IMR-90 (cell line): ENCODE measurements around the gene FBXL14. TPM values are rescaled to one million over a fixed set of nuclear protein-coding genes. Genes with fewer than 3 reads are reported as not detected.

ENCODE experiments used
- ATAC-seq: fragments of 200-7000 bp; cut with Tn5 transposase; 2 replicates; pipeline ENCODE4 v1.9.1; 2020; ENCODE audit warnings: low read depth, mild to moderate bottlenecking, moderate library complexity
- BruUV-seq: library from RNA; stranded (reverse); fragments of 400-500 nt; replicated peaks from 2 replicates; lab custom pipeline; 2021; lab: Mats Ljungman, UMichigan
- CTCF ChIA-PET: fragments of 300-600 bp; formaldehyde crosslinking; extraction: SDS; loops from one replicate; lab custom pipeline; 2021; ENCODE audit warnings: antibody characterized with exemption; lab: Yijun Ruan, JAX
- POLR2A ChIA-PET: fragments of 300-600 bp; sonication (Branson Sonifier 250); formaldehyde crosslinking; loops from one replicate; lab custom pipeline; 2022; ENCODE audit warnings: antibody characterized with exemption; ENCODE audit not compliant: unreplicated experiment; lab: Charles Lee
- DNase-seq: peaks from one replicate; pipeline ENCODE4 v3.0.0; 2013
- H2AFZ ChIP-seq: replicated peaks from 2 replicates; pipeline ENCODE3; 2013; ENCODE audit warnings: low read length, mild to moderate bottlenecking; ENCODE audit not compliant: poor library complexity
- H2AK5ac ChIP-seq: 2 replicates; pipeline ENCODE4 v1.6.1; 2013; ENCODE audit warnings: low read depth, low read length, inconsistent platforms
- H2AK9ac ChIP-seq: replicated peaks from 2 replicates; pipeline ENCODE3; 2013; ENCODE audit warnings: mild to moderate bottlenecking, low read depth, low read length, moderate library complexity; ENCODE audit not compliant: poor library complexity
- H2BK120ac ChIP-seq: 2 replicates; pipeline ENCODE4 v1.6.1; 2013; ENCODE audit warnings: low read depth, low read length, inconsistent platforms
- H2BK15ac ChIP-seq: 3 replicates; pipeline ENCODE4 v1.6.1; 2013; ENCODE audit warnings: low read depth, low read length, inconsistent platforms
- H2BK20ac ChIP-seq: 2 replicates; pipeline ENCODE4 v1.6.1; 2013; ENCODE audit warnings: low read depth, mild to moderate bottlenecking, inconsistent platforms, low read length, moderate library complexity
- H2BK5ac ChIP-seq: 2 replicates; pipeline ENCODE4 v1.6.1; 2013; ENCODE audit warnings: mild to moderate bottlenecking, low read depth, low read length, inconsistent platforms; ENCODE audit not compliant: poor library complexity, severe bottlenecking
- H3K14ac ChIP-seq: replicated peaks from 2 replicates; pipeline ENCODE4 v1.6.1; 2013; ENCODE audit warnings: low read depth, low read length, inconsistent platforms
- H3K18ac ChIP-seq: 2 replicates; pipeline ENCODE4 v1.6.1; 2013; ENCODE audit warnings: low read depth, low read length, control low read depth
- H3K23ac ChIP-seq: 2 replicates; pipeline ENCODE4 v1.6.1; 2013; ENCODE audit warnings: low read depth, low read length, inconsistent platforms
- H3K27ac ChIP-seq: 2 replicates; pipeline ENCODE4 v1.5.1; 2013; ENCODE audit warnings: mild to moderate bottlenecking, control low read depth, low read length; ENCODE audit not compliant: insufficient read depth
- H3K27me3 ChIP-seq: 2 replicates; pipeline ENCODE4 v1.6.1; 2013; ENCODE audit warnings: low read length; ENCODE audit not compliant: control insufficient read depth, insufficient read depth
- H3K36me3 ChIP-seq: 2 replicates; pipeline ENCODE4 v1.6.1; 2013; ENCODE audit warnings: low read length, mixed read lengths; ENCODE audit not compliant: control insufficient read depth, insufficient read depth
- H3K4ac ChIP-seq: 2 replicates; pipeline ENCODE4 v1.6.1; 2013; ENCODE audit warnings: low read depth, low read length, inconsistent platforms
- H3K4me1 ChIP-seq: 2 replicates; pipeline ENCODE4 v1.6.1; 2013; ENCODE audit warnings: low read length, mixed read lengths; ENCODE audit not compliant: control insufficient read depth, insufficient read depth
- H3K4me2 ChIP-seq: 2 replicates; pipeline ENCODE4 v1.6.1; 2013; ENCODE audit warnings: low read depth, mild to moderate bottlenecking, control low read depth, low read length, moderate library complexity
- H3K4me3 ChIP-seq: 2 replicates; pipeline ENCODE4 v1.5.1; 2013; ENCODE audit warnings: low read depth, mild to moderate bottlenecking, control low read depth, low read length, moderate library complexity; ENCODE audit not compliant: insufficient read depth
- H3K56ac ChIP-seq: 2 replicates; pipeline ENCODE4 v1.6.1; 2013; ENCODE audit warnings: low read length, inconsistent platforms; ENCODE audit not compliant: insufficient read depth; ENCODE audit errors: extremely low read depth
- H3K79me1 ChIP-seq, 2 experiments: 2 replicates each; pipeline ENCODE4 v1.6.1; 2013; ENCODE audit warnings: low read length in 2 of 2, inconsistent platforms in 1 of 2, low read depth in 1 of 2
- H3K9ac ChIP-seq: 2 replicates; pipeline ENCODE4 v1.6.1; 2013; ENCODE audit warnings: low read depth, low read length, control low read depth
- H3K9me1 ChIP-seq: 2 replicates; pipeline ENCODE4 v1.6.1; 2013; ENCODE audit warnings: low read length, inconsistent platforms; ENCODE audit not compliant: insufficient read depth
- H3K9me3 ChIP-seq: 2 replicates; pipeline ENCODE4 v1.6.1; 2013; ENCODE audit warnings: low read length; ENCODE audit not compliant: control insufficient read depth, insufficient read depth
- H4K20me1 ChIP-seq: 2 replicates; pipeline ENCODE4 v1.6.1; 2013; ENCODE audit warnings: low read length, inconsistent platforms; ENCODE audit not compliant: insufficient read depth
- H4K5ac ChIP-seq: 2 replicates; pipeline ENCODE4 v1.6.1; 2013; ENCODE audit warnings: mild to moderate bottlenecking, low read depth, low read length, control low read depth
- H4K8ac ChIP-seq, 2 experiments: 2 replicates each; pipeline ENCODE4 v1.6.1; 2013; ENCODE audit warnings: low read depth in 2 of 2, low read length in 2 of 2, control low read depth in 1 of 2, inconsistent platforms in 1 of 2
- H4K91ac ChIP-seq: 2 replicates; pipeline ENCODE4 v1.6.1; 2013; ENCODE audit warnings: low read depth, low read length, inconsistent platforms; ENCODE audit not compliant: insufficient read depth
- BHLHE40 ChIP-seq: fragments of 150-350 bp; IDR thresholded peaks from 2 replicates; pipeline ENCODE4 v1.6.1; 2016; ENCODE audit warnings: mild to moderate bottlenecking, low read depth, low read length
- CEBPB ChIP-seq: IDR thresholded peaks from 2 replicates; pipeline ENCODE4 v1.6.1; 2012; ENCODE audit warnings: low read depth, low read length, improper control_type of control experiment
- CHD1 ChIP-seq: IDR thresholded peaks from 2 replicates; pipeline ENCODE4 v1.6.1; 2012; ENCODE audit warnings: low read depth, low read length, improper control_type of control experiment
- FOS ChIP-seq: fragments of 150-350 bp; IDR thresholded peaks from 2 replicates; pipeline ENCODE4 v1.6.1; 2016; ENCODE audit warnings: low read depth, low read length
- MAFK ChIP-seq: IDR thresholded peaks from 2 replicates; pipeline ENCODE4 v1.6.1; 2012; ENCODE audit warnings: low read depth, low read length, improper control_type of control experiment
- MAZ ChIP-seq: IDR thresholded peaks from 2 replicates; pipeline ENCODE4 v1.6.1; 2012; ENCODE audit warnings: low read depth, mild to moderate bottlenecking, low read length, improper control_type of control experiment, moderate library complexity, borderline replicate concordance
- MXI1 ChIP-seq: IDR thresholded peaks from 2 replicates; pipeline ENCODE4 v1.6.1; 2012; ENCODE audit warnings: low read depth, mild to moderate bottlenecking, low read length, moderate library complexity, borderline replicate concordance
- NFE2L2 ChIP-seq: fragments of 150-350 bp; IDR thresholded peaks from 2 replicates; pipeline ENCODE4 v1.6.1; 2016; ENCODE audit warnings: low read depth, mild to moderate bottlenecking, low read length
- POLR2A ChIP-seq: IDR thresholded peaks from 2 replicates; pipeline ENCODE4 v1.6.1; 2012; ENCODE audit warnings: mild to moderate bottlenecking, low read depth, low read length
- RAD21 ChIP-seq: IDR thresholded peaks from 2 replicates; pipeline ENCODE4 v1.6.1; 2012; ENCODE audit warnings: low read length, improper control_type of control experiment
- RCOR1 ChIP-seq: IDR thresholded peaks from 2 replicates; pipeline ENCODE4 v1.6.1; 2012; ENCODE audit warnings: mild to moderate bottlenecking, low read length, improper control_type of control experiment; ENCODE audit not compliant: insufficient replicate concordance
- RFX5 ChIP-seq: IDR thresholded peaks from 2 replicates; pipeline ENCODE4 v1.8.0; 2012; ENCODE audit warnings: low read depth, mild to moderate bottlenecking, low read length, moderate library complexity
- SMC3 ChIP-seq: fragments of 150-350 bp; IDR thresholded peaks from 2 replicates; pipeline ENCODE4 v1.6.1; 2016; ENCODE audit warnings: low read depth, mild to moderate bottlenecking, antibody characterized with exemption, low read length, moderate library complexity
- WGBS, 2 experiments: methylation state at CpG; one replicate each; pipeline versions ENCODE4 v1.1.5 to v1.1.7; 2013; ENCODE audit warnings: missing lambda C conversion rate in 2 of 2; ENCODE audit not compliant: insufficient read length in 1 of 2; ENCODE audit errors: extremely low coverage in 2 of 2; 5-methylcytosine and 5-hydroxymethylcytosine counted together
- dilution Hi-C: fragments of 300-500 bp; cut with HindIII; formaldehyde crosslinking; loops from one replicate; pipeline ENCODE4 v1.14.3; 2018; ENCODE audit warnings: low sequenced_read_pairs; ENCODE audit not compliant: unreplicated experiment
- in situ Hi-C: fragments of 300-500 bp; cut with MboI; formaldehyde crosslinking; loops from 3 replicates; pipeline ENCODE4 v1.14.3; 2019; ENCODE audit warnings: low sequenced_read_pairs, inconsistent platforms, mixed read lengths
- intact Hi-C: fragments of 100-400 bp; cut with micrococcal nuclease; formaldehyde crosslinking; loops from 2 replicates; pipeline ENCODE4 v1.10.0; 2022
- polyA plus RNA-seq, 3 experiments: library from polyadenylated mRNA; depleted of rRNA; stranded (reverse); fragments of >200 nt; gene quantifications; 2 replicates each; pipeline ENCODE4 v1.2.3, GENCODE V29; 2012; ENCODE audit warnings: low replicate concordance in 1 of 3
- total RNA-seq: library from RNA; depleted of rRNA; stranded (reverse); fragments of >200 nt; gene quantifications from 2 replicates; pipeline ENCODE4 v1.2.3, GENCODE V29; 2012
- TF ChIP-seq, protein P1 (sequence below): conservative IDR thresholded peaks from 2 replicates; pipeline ENCODE4 v1.5.1; 2012; ENCODE audit warnings: mild to moderate bottlenecking, low read depth, low read length, improper control_type of control experiment
- TF ChIP-seq, protein P2 (sequence below): fragments of 150-350 bp; IDR thresholded peaks from 2 replicates; pipeline ENCODE4 v1.6.1; 2016; ENCODE audit warnings: low read depth, mild to moderate bottlenecking, low read length, moderate library complexity, borderline replicate concordance
- TF ChIP-seq, protein P3 (sequence below): fragments of 150-350 bp; IDR thresholded peaks from 2 replicates; pipeline ENCODE4 v1.6.1; 2017; ENCODE audit warnings: mild to moderate bottlenecking, antibody characterized with exemption, low read length, low read depth

The FBXL14 gene
- total and polyA plus RNA-seq, 2 of the 4 experiments (the other 2 are of a cell fraction) = 4.7 to 7.3 TPM

DNA sequence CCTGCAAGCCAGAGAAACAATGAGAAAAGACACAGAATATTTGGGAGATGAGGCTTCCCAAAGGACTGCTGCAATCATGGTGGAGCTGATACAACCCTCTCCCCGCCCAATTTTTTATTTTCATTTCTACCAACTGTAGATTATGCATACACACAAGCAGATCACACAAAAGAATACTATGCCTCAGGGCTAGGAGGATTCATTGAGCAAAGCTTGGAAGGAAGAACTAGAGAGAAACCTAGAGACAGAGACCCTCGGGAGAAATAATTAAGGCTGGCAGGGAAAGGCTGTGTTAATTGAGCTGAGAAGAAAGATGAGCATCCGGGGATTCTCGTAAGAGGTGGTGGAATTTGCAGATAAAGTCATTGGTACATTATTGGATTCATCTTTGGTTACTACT is 24.8 kb upstream of the FBXL14 start:
- intact Hi-C loops (no loop called here), in situ Hi-C loops (no loop called here), dilution Hi-C loops (no loop called here)
- H3K18ac ChIP-seq = no peak overlapping the region
- H2AK9ac ChIP-seq = no peak overlapping the region
- H3K9me3 ChIP-seq = no peaks in the 10 kb centered on the region
- H4K91ac ChIP-seq = no peak overlapping the region
- H3K27me3 ChIP-seq = no peaks in the 10 kb centered on the region
- ATAC-seq (no peak), DNase-seq (no peak)
- H2BK120ac ChIP-seq = no peak overlapping the region
- H2AFZ ChIP-seq = no peak overlapping the region
- 79% methylated on average over 3 of the region's 4 CpGs; no CpG with 5 or more reads in 1 of the 2 experiments for WGBS, 2 experiments
- no peak overlapping the region for H3K9ac ChIP-seq
- CTCF ChIA-PET = interaction anchor here (1.1 kb wide), 1 partner anchor 16 kb away, joined by 3 read pairs; no protein-coding TSS in a partner anchor
- no peak overlapping the region for H3K4me2 ChIP-seq
- H2AK5ac ChIP-seq = no peak overlapping the region
- POLR2A ChIA-PET = no interaction called here
- H3K27ac ChIP-seq = no peak overlapping the region
- peaks cover 35 to 84% of the 10 kb centered on the region in 2 experiments for H3K79me1 ChIP-seq
- no peak overlapping the region for H3K4ac ChIP-seq
- no peak overlapping the region; the same call in 1 of the 2 replicates for H3K14ac ChIP-seq
- no peak overlapping the region for H4K8ac ChIP-seq
- H4K5ac ChIP-seq = no peak overlapping the region
- no peak overlapping the region for H3K4me3 ChIP-seq
- H3K9me1 ChIP-seq = peaks cover 17% of the 10 kb centered on the region; the same call in 1 of the 2 replicates
- peaks cover 6% of the 10 kb centered on the region for H3K4me1 ChIP-seq
- peaks cover 17% of the 10 kb centered on the region; the same call in 1 of the 2 replicates for H4K20me1 ChIP-seq
- H2BK15ac ChIP-seq = no peak overlapping the region
- no peak overlapping the region for H2BK20ac ChIP-seq
- no peak overlapping the region for H2BK5ac ChIP-seq
- TF ChIP-seq CHD1 (no peak), MAZ (no peak), RAD21 (no peak), MAFK (no peak), FOS (no peak), RCOR1 (no peak), BHLHE40 (no peak), CEBPB (no peak), RFX5 (no peak), NFE2L2 (no peak), MXI1 (no peak), POLR2A (no peak), SMC3 (no peak)
- TF ChIP-seq, protein P1, sequence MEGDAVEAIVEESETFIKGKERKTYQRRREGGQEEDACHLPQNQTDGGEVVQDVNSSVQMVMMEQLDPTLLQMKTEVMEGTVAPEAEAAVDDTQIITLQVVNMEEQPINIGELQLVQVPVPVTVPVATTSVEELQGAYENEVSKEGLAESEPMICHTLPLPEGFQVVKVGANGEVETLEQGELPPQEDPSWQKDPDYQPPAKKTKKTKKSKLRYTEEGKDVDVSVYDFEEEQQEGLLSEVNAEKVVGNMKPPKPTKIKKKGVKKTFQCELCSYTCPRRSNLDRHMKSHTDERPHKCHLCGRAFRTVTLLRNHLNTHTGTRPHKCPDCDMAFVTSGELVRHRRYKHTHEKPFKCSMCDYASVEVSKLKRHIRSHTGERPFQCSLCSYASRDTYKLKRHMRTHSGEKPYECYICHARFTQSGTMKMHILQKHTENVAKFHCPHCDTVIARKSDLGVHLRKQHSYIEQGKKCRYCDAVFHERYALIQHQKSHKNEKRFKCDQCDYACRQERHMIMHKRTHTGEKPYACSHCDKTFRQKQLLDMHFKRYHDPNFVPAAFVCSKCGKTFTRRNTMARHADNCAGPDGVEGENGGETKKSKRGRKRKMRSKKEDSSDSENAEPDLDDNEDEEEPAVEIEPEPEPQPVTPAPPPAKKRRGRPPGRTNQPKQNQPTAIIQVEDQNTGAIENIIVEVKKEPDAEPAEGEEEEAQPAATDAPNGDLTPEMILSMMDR = no peak
- TF ChIP-seq, protein P2, sequence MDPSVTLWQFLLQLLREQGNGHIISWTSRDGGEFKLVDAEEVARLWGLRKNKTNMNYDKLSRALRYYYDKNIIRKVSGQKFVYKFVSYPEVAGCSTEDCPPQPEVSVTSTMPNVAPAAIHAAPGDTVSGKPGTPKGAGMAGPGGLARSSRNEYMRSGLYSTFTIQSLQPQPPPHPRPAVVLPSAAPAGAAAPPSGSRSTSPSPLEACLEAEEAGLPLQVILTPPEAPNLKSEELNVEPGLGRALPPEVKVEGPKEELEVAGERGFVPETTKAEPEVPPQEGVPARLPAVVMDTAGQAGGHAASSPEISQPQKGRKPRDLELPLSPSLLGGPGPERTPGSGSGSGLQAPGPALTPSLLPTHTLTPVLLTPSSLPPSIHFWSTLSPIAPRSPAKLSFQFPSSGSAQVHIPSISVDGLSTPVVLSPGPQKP = no peak
- TF ChIP-seq, protein P3, sequence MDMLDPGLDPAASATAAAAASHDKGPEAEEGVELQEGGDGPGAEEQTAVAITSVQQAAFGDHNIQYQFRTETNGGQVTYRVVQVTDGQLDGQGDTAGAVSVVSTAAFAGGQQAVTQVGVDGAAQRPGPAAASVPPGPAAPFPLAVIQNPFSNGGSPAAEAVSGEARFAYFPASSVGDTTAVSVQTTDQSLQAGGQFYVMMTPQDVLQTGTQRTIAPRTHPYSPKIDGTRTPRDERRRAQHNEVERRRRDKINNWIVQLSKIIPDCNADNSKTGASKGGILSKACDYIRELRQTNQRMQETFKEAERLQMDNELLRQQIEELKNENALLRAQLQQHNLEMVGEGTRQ = no peak
- 0 out of 2 replicates have a peak overlapping the region, but pooled peaks have one; percentile 38 for H3K23ac ChIP-seq
- BruUV-seq = no TSS peak
- H3K56ac ChIP-seq = no peak overlapping the region
- no peaks in the 10 kb centered on the region; the same call in 1 of the 2 replicates for H3K36me3 ChIP-seq
